Activated naive CD8-positive, alpha-beta T cell treated with anti-CD3 and anti-CD28 coated beads, Interleukin-2, amount 50 U/mL, for 24 hours (primary cell): Measurements from ENCODE around the gene RNU1-2.
A peak's percentile ranks its signal among the peaks of the same experiment; 100 is the strongest.
"Not testable (repeated sequence)": the region's sequence is repeated elsewhere in the genome, so short reads cannot be mapped to it uniquely, and the experiment has no call there.

Source experiments
- ATAC-seq: fragments of 150-1000 bp; cut with Tn5 transposase; one replicate; pipeline ENCODE4 v1.10.0; 2021
- DNase-seq: peaks from one replicate; pipeline ENCODE4 v3.0.0; 2021
- H3K27ac Mint-ChIP-seq: one replicate; pipeline ENCODE4 v1.8.0; 2021; ENCODE audit warnings: mild to moderate bottlenecking, mixed read lengths
- H3K27me3 Mint-ChIP-seq: one replicate; pipeline ENCODE4 v1.8.0; 2021; ENCODE audit warnings: mixed read lengths
- H3K36me3 Mint-ChIP-seq: one replicate; pipeline ENCODE4 v1.8.0; 2021; ENCODE audit warnings: low read depth, mixed read lengths
- H3K4me1 Mint-ChIP-seq: one replicate; pipeline ENCODE4 v1.8.0; 2021; ENCODE audit warnings: mixed read lengths
- H3K4me3 Mint-ChIP-seq: one replicate; pipeline ENCODE4 v1.8.0; 2021; ENCODE audit warnings: mild to moderate bottlenecking, moderate library complexity, mixed read lengths
- H3K9me3 Mint-ChIP-seq: one replicate; pipeline ENCODE4 v1.8.0; 2021; ENCODE audit warnings: mixed read lengths

Gene RNU1-2

GRCh38 chr1:16912742-16913141 lies 17.0 kb downstream of the RNU1-2 start:
- Mint-ChIP-seq H3K4me1 (peaks cover 32% of the 10 kb centered on the region), H3K27ac (peak overlapping the region; percentile 39), H3K4me3 (peak overlapping the region; percentile 77)
- not testable (repeated sequence) for H3K36me3 Mint-ChIP-seq, DNase-seq, H3K27me3 Mint-ChIP-seq, ATAC-seq, H3K9me3 Mint-ChIP-seq

- Mint-ChIP-seq H3K27ac (peak overlapping the region; percentile 39), H3K9me3 (no peaks in the 10 kb centered on the region), H3K4me1 (peaks cover 31% of the 10 kb centered on the region), H3K36me3 (no peaks in the 10 kb centered on the region), H3K4me3 (peak overlapping the region; percentile 77), H3K27me3 (no peaks in the 10 kb centered on the region)
- DNase-seq (no peak), ATAC-seq (no peak)
Measured at GRCh38 chr1:16913181-16913832, 17.5 kb downstream of the RNU1-2 start.

- peak overlapping the region; percentile 56 for H3K27ac Mint-ChIP-seq
- peak overlapping the region; percentile 86 for H3K4me3 Mint-ChIP-seq
- ATAC-seq = peak; percentile 99
- H3K4me1 Mint-ChIP-seq = peaks cover 31% of the 10 kb centered on the region
- peak; percentile 100 for DNase-seq
- H3K9me3 Mint-ChIP-seq = no peaks in the 10 kb centered on the region
- H3K27me3 Mint-ChIP-seq = no peaks in the 10 kb centered on the region
- H3K36me3 Mint-ChIP-seq = no peaks in the 10 kb centered on the region
Measured at GRCh38 chr1:16913833-16914662, 18.3 kb downstream of the RNU1-2 start.

DNA sequence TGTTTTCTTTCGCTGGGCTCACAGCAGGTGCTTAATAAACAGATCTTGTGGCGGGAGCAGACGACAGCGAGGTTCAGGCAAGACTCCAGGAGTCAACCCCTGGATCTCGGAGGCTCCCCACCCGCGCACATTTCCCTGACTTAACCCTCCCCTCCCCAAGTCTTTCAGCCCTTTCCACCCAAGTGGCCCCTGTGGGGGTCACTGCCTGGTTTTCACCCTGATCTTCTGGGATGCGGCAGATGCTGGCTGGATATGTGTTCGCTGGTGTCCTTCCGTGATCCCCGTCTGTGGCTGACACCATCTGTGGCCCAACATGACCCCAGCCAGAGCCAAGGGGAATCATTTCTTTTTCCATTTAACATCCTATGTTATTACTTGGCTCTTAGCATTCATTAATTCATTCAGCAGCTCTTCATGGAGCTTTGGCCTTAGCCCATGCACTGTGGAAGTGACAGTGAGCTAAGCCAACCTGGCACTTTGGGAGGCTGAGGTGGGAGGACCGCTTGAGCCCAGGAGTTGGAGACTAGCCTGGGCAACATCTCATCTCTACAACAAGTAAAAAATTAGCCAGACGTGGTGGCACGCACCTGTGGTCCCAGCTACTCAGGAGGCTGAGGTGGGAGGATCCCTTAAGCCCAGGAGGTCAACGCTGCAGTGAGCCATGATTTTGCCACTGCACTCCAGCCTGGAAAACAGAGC lies 19.3 kb downstream of the RNU1-2 start:
- not testable (repeated sequence) for H3K9me3 Mint-ChIP-seq, H3K36me3 Mint-ChIP-seq, DNase-seq, ATAC-seq, H3K27me3 Mint-ChIP-seq
- Mint-ChIP-seq H3K27ac (peak overlapping the region; percentile 56), H3K4me1 (peaks cover 29% of the 10 kb centered on the region), H3K4me3 (peak overlapping the region; percentile 86)

DNA sequence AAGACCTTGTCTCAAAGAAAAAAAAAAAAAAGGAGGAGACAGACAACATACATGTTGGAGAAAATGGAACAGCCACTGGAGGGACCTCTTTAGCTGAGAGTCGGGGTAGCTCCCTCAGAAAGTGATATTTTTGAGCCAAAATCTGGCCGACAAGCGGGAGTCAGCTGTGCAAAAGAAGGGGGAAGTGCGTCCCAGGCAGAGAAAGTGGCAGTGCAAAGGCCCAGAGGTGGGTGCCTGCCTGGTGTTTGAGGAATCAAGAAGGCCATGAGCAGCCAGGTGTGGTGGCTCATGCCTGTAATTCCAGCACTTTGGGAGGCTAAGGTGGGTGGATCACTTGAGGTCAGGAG lies 19.8 kb downstream of the RNU1-2 start:
- Mint-ChIP-seq H3K4me1 (peaks cover 29% of the 10 kb centered on the region), H3K27ac (peak overlapping the region; percentile 56), H3K4me3 (peak overlapping the region; percentile 86), H3K27me3 (no peaks in the 10 kb centered on the region), H3K9me3 (no peaks in the 10 kb centered on the region), H3K36me3 (no peaks in the 10 kb centered on the region)
- ATAC-seq = no peak
- DNase-seq = no peak

- not testable (repeated sequence) for H3K27ac Mint-ChIP-seq, H3K9me3 Mint-ChIP-seq, DNase-seq, ATAC-seq, H3K36me3 Mint-ChIP-seq, H3K27me3 Mint-ChIP-seq, H3K4me3 Mint-ChIP-seq
- peaks cover 30% of the 10 kb centered on the region for H3K4me1 Mint-ChIP-seq
Measured at GRCh38 chr1:16916036-16916880, 20.5 kb downstream of the RNU1-2 start.

DNA sequence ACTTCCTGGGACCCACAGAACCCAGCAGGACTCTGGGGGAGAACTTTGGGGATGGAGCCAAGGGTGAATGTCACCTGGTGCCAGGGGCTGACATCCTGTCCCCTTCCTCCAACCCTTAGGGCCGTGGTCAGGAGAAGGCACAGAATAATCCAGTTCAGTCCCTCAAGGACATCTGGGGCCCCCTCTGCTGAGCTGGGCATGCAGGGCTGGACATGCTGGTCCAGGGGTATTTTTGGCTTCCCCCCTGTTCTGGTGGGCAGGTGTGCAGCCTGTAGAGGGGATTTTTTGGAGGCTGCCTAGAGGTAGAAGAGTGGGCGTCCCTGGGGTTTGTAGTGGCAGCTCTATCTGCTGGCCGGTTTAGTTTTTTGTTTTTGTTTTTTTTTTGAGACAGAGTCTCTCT lies 22.6 kb downstream of the RNU1-2 start:
- Mint-ChIP-seq H3K9me3 (no peaks in the 10 kb centered on the region), H3K27ac (no peak overlapping the region), H3K4me3 (no peak overlapping the region), H3K27me3 (peaks cover 1% of the 10 kb centered on the region), H3K4me1 (peaks cover 29% of the 10 kb centered on the region), H3K36me3 (no peaks in the 10 kb centered on the region)
- no peak for ATAC-seq
- no peak for DNase-seq

- not testable (repeated sequence) for H3K4me3 Mint-ChIP-seq, H3K36me3 Mint-ChIP-seq, H3K27ac Mint-ChIP-seq, H3K27me3 Mint-ChIP-seq, DNase-seq, ATAC-seq, H3K9me3 Mint-ChIP-seq
- peaks cover 25% of the 10 kb centered on the region for H3K4me1 Mint-ChIP-seq
Measured at GRCh38 chr1:16918936-16919665, 23.3 kb downstream of the RNU1-2 start.

- peaks cover 1% of the 10 kb centered on the region for H3K27me3 Mint-ChIP-seq
- no peak for ATAC-seq
Measured at GRCh38 chr1:16920951-16921350, 25.2 kb downstream of the RNU1-2 start.

DNA sequence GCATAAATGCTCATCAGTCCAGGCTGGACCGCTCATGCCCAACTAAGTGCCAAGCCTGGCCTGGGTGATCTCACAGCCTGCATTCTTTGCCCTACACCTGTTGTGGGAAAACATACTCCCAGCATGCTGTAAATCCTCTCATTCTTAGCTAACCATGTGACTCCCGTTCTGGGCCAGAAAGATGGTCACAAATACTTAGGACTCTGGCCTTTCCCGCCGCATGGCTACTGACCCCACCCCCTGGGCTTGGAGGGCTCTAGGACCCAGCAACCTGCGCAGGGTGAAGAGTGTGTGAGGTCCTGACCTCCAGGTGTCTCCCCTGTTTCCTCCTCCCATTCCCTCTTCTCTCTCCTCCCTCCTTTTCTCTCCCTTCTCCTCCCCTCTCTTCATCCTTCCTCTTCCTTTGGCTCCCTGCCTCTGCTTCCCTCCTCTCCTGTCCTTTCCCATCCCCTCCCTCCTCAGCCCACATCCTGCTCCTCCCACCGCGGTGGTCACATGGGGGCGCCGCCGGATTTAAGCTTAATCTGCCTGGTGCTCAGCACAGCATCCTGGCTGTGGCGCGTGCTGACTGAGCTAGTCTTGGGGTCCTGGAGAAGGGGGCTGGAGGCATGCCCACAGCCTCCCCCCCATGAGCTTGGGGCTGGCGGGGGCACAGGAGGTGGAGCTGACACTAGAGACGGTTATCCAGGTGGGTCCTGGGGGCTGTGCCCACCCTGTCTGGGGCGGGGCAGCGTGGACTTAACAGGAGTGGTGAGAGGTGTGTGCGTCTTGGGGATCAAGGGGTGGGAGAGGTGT lies 25.8 kb downstream of the RNU1-2 start, which contains the start of gene CROCC:
TSS of gene CROCC (plus strand) at position 541 of the 795 bp plus-strand sequence. CDS start at position 629, 88 bp downstream.
- H3K9me3 Mint-ChIP-seq = no peaks in the 10 kb centered on the region
- peaks cover 15% of the 10 kb centered on the region for H3K4me1 Mint-ChIP-seq
- peaks cover 1% of the 10 kb centered on the region for H3K27me3 Mint-ChIP-seq
- peak within 1 kb of the TSS; percentile 82 for H3K4me3 Mint-ChIP-seq
- H3K27ac Mint-ChIP-seq = peak within 1 kb of the TSS; percentile 71
- peak; percentile 64 for ATAC-seq
- no peaks in the 10 kb centered on the region for H3K36me3 Mint-ChIP-seq
- peak; percentile 78 for DNase-seq

More at GRCh38 chr1:16920951-16921350, 25.2 kb downstream of the RNU1-2 start:
- H3K4me1 Mint-ChIP-seq = peaks cover 15% of the 10 kb centered on the region
- no peaks in the 10 kb centered on the region for H3K36me3 Mint-ChIP-seq
- no peak overlapping the region for H3K4me3 Mint-ChIP-seq
- no peaks in the 10 kb centered on the region for H3K9me3 Mint-ChIP-seq
- H3K27ac Mint-ChIP-seq = no peak overlapping the region
- DNase-seq = no peak

DNA sequence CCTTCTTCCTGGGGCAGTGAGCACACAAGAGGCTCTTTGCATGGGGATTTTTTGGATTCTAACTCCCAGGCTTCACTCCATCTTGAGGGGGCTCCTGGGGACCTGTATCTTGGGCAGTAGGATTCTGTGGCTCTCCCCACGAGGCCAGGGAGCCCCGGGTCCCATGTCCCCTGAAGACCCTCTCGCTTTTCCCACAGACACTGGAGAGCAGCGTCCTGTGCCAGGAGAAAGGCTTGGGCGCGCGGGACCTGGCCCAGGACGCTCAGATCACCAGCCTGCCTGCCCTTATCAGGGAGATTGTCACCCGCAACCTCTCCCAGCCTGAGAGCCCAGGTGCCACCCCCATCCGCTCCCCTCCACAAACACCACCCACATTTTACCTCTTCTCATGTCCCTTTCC lies 26.7 kb downstream of the RNU1-2 start:
- no peak for ATAC-seq
- no peaks in the 10 kb centered on the region for H3K36me3 Mint-ChIP-seq
- no peak for DNase-seq
- H3K4me3 Mint-ChIP-seq = peak overlapping the region; percentile 82
- no peaks in the 10 kb centered on the region for H3K9me3 Mint-ChIP-seq
- H3K27me3 Mint-ChIP-seq = peaks cover 1% of the 10 kb centered on the region
- H3K27ac Mint-ChIP-seq = no peak overlapping the region
- peaks cover 15% of the 10 kb centered on the region for H3K4me1 Mint-ChIP-seq

GRCh38 chr1:16922885-16923431 lies 27.2 kb downstream of the RNU1-2 start:
- Mint-ChIP-seq H3K27ac (no peak overlapping the region), H3K9me3 (no peaks in the 10 kb centered on the region), H3K4me3 (peak overlapping the region; percentile 82), H3K36me3 (no peaks in the 10 kb centered on the region), H3K27me3 (peaks cover 1% of the 10 kb centered on the region), H3K4me1 (peaks cover 15% of the 10 kb centered on the region)
- DNase-seq = no peak
- ATAC-seq = no peak
